AG08395 (cell line): Measurements from ENCODE around the gene ATP6V0C.
"Not testable (repeated sequence)": the region's sequence is repeated elsewhere in the genome, so short reads cannot be mapped to it uniquely, and the experiment has no call there.

ENCODE experiments used
- DNase-seq: peaks from one replicate; pipeline ENCODE4 v3.0.0; 2012; ENCODE audit warnings: mixed read lengths, low spot score

ATP6V0C gene

GRCh38 chr16:2474877-2475412 lies 38.8 kb upstream of the ATP6V0C start, which contains the start of gene TBC1D24:
TBC1D24 (plus strand) TSS chr16:2475127; CDS start chr16:2496149, 21,022 bp downstream.
- peak; percentile 100 for DNase-seq

DNA sequence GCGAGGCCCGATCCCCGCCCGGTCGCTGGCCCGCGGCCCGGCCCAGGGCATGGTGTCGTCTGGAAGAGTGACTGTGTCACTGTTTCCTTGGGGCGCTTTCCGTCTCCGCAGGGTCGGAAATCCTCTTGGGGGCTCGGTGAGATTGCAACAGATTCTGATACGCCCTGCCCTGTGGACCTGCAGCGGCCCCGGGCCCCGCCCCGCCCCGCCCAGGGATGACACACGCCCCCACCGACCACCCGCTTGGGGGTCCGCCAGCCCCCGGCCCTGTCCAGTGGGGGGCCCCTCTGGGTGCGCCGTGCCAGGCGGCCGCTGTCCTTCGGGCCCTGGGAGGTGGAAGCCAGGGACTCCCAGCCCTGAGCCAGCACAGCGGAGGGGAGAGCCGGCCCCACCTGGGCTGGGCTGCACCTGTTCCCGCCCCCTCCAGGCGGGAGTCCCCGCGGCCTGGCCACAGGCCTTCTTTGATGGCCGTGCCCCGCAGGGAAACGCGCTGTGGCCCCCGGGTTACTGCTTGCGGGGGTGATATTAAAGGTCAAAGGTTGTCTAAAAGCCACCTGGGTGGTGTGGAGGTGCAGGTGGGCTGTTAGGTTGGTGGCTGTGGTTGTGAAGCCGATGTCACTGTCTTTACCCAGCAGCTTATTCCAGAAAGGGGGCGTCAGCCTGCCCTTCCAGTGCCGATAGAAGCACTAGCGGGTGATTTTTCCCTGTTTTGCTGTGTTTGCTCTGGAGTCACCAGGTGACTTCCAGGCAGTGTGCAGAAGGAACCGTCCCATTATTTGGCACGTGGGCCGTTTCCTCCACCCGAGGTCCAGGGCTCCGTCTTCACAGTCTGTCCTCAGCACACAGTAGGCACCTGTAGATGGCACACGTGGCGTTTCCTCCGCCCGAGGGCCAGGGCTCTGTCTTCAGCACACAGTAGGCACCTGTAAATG lies 38.1 kb upstream of the ATP6V0C start:
- DNase-seq: no peak

DNA sequence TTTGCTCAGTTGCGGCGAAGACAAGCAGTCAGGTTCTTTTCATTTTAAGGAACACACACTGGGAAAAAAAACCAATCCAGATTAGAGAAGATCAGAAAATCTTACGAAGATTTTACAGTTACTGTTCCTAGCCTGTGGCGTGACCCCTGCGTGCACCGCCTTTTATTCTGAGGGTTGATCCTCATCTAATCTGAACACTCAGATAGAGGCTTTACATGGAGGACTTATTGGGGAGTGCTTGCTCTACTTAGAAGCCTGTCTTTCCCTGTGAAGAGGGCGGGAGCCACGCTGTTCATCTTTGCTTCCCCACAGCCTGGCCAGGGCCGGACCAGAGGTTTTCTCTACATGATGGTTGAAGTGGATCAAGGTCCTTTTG lies 37.4 kb upstream of the ATP6V0C start:
- no peak for DNase-seq

- no peak for DNase-seq
These were observed 37.0 kb upstream of the ATP6V0C start for GRCh38 chr16:2476741-2477140.

- DNase-seq: no peak
These were observed 36.4 kb upstream of the ATP6V0C start for GRCh38 chr16:2477327-2477726.

DNA sequence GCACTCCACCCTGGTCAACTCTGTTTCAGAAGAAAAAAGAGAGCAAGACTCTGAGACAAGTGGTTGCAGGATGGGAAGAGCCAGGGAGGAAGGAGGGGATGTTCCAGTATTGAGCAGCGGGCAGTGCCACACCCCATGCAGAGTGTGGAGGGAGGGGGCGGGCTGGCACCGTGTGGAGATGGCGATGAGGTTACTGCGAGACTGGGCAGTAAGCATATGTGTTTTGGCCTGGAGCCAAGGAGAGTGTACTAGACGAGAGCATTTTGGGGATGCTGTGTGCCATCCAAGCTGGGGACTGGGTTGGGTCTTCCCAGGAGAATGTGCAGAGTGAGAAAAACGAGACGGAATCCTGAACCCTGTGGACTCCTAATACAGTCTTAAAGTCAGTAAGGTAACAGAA lies 35.5 kb upstream of the ATP6V0C start:
- no peak for DNase-seq

GRCh38 chr16:2479996-2480395 lies 33.8 kb upstream of the ATP6V0C start:
- not testable (repeated sequence) for DNase-seq

- DNase-seq: no peak
These were observed 32.8 kb upstream of the ATP6V0C start for GRCh38 chr16:2480948-2481347.

GRCh38 chr16:2481676-2482075 lies 32.1 kb upstream of the ATP6V0C start:
- DNase-seq: no peak

DNA sequence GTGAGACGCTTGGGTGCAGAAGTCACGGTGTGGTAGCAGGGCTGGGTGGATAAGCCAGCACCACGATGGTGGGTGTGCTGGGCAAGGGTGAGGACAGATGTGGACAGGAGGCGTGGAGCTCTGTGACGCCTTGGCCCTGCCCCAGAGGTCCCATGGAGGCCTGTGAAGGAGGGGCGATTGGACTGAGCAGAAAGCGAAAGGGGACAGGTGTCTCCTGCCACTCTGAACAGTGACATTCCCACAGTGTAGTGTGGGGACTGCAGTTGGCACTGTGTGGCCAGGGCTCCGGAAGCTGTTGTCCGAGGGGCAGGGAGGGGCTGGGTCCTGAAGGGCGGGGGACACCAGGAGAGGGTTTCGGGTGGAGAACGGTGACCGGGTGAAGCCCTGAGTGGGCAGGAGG lies 31.5 kb upstream of the ATP6V0C start:
- no peak for DNase-seq

DNA sequence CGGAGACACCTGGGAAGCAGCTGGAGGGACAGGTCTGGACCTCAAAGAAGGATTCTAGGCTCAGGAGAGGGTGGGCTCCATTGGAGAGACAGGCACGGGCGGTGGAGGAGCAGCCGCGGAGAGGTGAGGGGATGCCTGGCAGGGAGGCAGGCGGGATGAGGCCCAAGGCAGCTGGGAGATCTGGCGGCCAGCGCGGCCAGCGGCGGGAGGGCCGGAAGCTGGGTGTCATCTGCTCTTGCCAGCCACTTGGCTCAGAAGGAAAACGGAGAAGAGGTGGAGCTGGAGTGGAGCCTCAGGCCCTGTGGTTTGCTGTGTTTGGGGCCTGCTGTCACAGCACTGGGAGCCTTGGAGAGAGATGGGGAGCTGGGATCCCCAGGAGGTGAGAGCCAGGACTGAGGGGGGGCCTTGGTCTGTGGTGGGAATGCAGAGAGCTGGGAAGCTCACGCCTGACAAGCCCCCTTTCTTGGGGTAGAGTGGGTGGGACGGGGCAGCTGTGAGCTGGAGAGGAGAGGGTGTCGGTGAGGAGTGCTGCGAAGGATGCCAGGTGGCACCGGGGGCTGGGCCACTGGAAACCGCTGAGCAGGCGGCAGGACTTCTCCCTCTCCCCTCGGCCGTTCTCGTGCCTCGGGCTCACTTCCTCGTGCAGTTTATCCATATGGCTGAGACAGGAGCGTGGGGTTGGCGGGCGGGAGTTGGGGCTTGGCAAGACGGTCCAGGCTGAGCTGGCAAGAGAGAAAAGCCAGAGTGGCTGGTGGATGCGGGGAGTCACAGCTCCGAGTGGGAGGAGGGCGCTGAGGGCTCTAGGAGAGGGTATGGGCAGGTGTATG lies 30.8 kb upstream of the ATP6V0C start:
- peak; percentile 90 for DNase-seq

- no peak for DNase-seq
These were observed 29.5 kb upstream of the ATP6V0C start for GRCh38 chr16:2483939-2484897.

- DNase-seq: no peak
These were observed 28.7 kb upstream of the ATP6V0C start for GRCh38 chr16:2484898-2485508.

DNA sequence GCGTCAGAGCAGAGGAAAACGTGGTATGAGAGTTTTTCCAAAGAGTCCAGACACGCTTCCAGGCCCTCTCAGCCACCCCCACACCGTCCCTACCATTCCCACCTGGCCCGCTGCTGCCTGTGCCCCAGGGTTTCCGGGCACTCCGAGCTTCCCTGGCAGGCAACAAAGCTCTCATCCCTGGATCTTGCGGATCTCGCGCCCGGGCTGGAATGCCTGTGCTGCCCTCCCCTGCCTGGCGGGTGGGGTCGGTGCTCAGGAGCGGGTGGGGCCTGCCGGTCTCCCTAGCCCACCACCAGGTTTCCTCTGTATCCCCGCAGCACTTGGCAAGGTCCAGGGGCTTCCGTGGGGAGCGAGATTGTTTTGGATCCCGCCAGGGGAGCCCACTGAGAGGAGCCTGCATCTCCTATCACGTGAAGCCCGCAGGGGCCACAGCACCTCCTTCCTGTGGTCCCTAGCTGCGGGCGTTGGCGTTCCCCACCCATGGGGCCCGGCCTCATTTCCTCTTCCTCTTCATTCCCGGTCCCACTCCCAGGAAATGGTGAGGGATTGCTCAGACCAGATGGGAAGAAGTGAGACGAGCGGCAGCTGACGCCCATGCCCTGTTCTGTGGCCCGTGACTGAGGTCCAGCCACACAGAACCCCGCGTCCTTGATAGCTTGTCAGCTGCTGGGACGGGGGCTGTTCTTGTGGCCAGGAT lies 27.8 kb upstream of the ATP6V0C start:
- DNase-seq: no peak

DNA sequence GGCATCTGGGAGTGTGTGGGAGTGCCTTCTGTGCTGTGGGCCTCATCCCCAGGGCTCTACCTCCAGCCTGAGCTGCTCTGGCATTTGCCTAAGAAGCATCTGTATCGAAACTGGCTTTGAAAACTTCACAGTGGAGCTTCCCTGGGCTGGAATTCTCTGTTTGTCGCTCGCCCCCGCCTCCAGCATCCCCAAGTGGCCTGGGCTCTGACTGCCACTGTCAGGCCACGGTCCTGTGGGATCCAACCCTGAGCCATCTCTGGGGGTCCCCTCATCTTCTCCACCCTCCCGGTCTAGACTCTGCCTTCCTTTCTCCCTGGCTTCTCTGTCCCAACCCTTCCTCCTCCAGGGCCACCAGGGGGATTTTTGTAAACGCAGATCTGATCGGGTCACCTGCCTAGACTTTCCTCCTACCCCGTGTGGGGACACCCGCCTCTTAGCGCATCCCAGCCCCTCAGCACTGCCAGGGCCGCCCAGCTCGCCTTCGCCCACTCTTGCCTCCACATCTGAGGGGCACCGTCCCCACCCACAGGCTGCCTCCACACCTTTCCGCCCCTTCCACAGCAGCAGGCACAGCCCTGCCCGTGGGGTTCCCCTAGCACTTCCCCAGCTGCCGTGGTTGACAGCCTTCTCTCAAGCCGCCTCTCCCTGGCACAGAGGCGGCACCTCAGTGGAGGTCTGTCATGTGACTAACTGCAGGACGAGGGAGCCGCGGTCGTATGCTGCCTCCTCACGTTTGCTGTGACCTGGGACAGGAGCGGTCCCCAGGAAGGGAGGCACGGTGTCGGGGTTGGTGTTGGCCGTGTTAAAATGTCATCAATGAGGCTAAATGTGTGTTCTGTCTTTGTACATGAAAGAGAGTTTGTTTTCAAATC lies 26.9 kb upstream of the ATP6V0C start:
- no peak for DNase-seq

- DNase-seq: no peak
These were observed 26.3 kb upstream of the ATP6V0C start for GRCh38 chr16:2487517-2487842.

DNA sequence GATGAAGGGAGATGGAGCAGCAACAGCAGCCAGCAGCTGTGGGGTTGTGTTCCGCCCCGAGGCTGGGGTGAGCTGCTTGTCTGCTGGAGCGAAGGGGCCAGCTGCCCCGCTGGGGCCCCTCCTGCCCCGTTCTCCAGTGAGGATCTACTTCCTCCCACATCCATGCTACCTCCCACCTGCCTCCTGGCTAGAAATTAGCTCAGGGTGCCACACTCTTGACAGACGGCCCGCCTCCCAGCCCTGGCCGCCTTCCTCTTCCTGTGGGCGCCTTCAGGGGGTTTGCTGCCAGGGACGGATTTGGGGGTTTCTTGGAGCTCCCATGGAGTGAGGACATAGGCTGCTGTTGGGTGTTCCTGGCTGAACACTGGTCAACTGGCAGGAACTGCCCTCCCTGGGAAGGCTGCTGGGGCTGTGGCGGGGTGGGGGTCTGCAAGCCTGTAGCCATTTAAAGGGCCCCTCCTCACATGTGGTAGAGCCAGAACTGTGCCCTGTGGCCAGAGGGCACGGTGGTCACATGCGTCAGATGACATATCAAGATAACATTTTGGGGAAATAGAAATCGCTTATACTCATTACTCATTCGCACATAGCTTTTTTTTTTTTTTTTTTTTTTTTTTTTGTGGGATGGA lies 25.7 kb upstream of the ATP6V0C start:
- no peak for DNase-seq

- DNase-seq: no peak
These were observed 24.2 kb upstream of the ATP6V0C start for GRCh38 chr16:2489581-2489980.
